ENCODE measurements around the gene ASZ1.

The ASZ1 gene

DNA sequence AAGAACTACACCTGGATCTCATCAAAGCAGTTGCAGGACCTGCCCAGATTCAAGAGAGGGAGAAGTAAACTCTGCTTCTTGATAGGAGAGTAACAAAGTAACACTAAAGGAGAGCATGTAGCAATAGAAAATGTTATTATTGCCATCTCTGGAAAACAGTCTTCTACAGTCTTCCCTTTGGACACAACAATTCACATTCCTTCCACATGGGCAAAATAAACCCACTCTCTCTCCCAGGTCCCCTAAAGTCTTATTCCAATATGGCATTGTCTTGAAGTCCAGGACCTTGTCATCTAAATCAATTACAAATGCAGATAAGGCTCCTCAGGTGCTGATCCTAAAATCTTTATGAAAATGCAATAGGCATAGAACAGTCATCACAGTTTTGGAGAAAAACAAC, 94.1 kb downstream of the ASZ1 start:
- no peak for DNase-seq

DNA sequence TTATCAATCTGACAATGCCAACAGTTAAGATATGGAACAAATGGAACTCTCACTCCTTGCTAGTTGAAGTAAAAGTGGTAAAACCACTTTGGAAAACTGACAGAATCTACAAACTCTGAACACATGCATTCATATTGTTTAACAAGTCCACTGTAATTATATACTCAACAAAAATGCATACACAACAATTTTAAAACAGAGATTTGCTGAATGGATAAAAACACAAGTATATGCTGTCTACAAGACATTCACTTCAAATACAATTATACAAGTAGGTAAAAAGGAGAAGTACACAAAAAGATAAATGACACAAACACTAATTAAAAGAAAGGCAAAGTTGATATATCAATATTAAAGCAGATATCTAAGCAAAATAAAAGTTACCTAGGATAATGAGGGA, 95.3 kb downstream of the ASZ1 start:
- DNase-seq = no peak

DNA sequence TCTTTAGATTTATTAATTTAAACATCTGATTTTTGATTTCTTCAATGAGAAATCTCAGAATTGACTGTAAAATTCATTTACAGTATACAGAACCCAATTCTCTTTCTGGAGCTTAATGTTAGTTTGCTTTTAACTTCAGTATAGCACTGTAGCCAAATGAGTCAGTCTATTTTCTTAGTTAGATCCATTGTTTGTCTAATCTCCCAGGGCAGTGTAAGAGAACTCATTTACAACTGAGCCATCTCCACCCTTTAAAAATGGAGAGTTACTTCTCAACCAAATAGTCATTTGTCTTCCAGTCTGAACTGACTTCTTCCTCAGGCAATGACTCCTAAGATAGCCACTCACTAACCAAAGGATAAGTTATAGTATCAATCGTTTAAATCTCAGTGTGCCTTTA, 101.5 kb downstream of the ASZ1 start:
- DNase-seq = no peak

DNA sequence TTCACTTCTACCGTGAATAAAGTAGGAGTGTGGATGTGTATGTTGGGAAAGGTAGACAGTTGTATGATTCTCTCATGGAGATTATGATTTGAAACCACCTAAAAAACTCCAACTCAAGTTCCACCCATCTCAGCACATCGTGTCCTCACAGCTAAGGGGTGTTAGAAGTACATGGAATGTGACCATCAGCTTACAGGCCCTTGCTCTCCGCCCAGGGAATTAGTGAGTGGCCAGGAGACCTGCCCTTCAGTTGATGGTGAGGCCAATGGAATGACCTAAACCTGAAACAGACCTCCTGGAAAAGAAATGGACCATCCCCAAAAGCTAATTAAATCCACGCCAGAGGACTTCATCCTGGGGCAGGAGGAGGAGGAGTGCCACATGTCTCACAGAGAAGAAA, 102.3 kb downstream of the ASZ1 start:
- DNase-seq = peak; percentile 31

DNA sequence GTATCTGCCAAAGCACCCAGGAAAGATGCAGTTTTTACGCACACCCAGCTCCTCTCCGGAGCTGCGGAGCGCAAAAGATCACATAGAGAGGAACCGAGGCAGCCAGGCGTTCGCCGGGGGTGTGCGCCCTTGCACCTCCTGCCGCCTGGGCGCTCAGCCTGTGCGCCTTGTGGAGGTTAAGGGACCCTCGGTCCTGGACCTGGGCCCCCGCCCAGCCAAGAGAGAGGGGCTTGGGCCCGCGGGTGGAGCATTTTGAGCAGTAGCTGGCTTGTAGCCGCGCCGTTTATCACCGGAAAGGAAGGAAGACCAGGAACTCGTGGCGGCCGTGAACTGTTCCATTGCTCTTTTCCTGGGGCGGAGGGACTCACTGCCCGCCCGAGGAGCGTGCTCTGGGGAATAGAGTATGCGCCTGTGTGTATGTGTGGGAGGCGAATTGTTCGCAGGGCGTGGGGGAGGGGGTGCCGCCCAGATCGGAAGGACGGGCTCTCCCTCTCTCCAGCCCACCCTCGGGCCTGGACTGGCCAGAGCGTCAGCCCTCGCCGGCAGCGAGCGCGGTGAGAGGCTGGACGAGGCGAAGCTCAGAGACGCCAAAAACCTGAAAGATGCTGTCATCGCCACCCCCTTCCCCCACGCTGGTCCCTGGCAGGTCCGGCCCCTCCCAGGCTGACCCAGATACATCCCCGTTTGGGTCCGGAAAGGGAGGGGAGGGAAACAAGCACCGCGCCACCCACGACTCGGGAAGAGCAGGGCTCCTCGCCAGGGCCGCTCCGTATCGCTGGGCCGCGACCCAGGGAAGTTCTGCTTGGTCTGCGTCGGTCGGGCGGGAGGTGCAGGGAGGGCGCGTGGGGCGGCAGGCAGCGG, 103.2 kb downstream of the ASZ1 start:
- peak; percentile 78 for DNase-seq

DNA sequence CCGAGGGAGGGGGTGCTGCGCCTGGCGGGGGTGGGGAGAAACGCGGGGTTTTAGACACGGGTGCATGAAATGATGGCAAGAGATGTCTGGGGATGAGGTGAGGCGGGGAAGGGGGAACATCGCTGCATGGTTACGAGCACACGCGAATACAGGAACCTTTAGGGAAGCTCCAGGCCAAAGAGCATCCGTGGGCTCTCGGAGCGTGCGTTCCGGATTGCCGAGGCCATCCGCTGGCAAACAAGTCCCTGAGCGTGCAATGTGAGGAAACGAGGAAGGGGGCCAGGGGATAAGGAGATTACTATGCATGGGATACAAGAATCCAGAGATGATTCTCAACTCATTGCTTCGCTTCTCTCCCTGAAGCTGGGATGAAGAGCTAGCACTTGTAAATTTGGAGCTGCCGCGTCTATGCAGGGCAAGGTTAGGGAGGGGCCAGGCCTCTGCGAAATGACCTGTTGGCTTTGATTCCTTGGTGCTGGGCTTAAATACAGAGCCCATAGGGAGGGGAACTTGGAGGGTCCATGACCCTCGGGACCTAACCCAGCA, 103.9 kb downstream of the ASZ1 start:
- no peak for DNase-seq

DNA sequence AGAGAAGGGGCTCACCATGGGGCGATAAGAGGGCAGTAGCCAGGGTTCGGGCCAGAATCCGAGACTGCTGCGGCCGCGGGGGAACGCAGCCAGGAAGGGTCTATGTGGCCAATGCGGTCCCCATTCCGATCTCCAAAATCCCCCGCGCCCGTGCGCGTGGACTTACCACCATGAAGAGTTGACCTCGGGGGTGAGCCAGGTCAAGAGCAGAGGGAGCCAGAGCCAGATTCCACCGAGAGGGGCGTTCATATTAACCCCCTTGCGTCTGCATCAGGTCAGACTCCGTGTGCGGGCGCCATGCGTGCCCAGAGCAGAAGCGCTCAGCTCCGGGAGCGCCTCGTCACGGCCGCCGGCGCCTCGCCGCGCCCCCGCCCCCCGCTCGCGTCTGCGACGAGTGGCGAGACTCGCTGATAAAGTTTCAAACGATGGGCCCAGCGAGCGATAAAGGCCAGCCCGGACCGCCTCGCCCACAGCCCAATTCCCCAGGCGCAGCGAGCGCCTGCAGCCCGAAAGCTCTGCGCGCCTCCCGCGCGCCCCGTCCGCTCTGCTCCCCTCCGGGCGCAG, 104.5 kb downstream of the ASZ1 start, which contains the start of gene WNT2:
TSS of gene WNT2 (minus strand) at position 318 of the 564 bp plus-strand sequence. CDS start at position 249, 69 bp downstream.
- peak; percentile 32 for DNase-seq

DNA sequence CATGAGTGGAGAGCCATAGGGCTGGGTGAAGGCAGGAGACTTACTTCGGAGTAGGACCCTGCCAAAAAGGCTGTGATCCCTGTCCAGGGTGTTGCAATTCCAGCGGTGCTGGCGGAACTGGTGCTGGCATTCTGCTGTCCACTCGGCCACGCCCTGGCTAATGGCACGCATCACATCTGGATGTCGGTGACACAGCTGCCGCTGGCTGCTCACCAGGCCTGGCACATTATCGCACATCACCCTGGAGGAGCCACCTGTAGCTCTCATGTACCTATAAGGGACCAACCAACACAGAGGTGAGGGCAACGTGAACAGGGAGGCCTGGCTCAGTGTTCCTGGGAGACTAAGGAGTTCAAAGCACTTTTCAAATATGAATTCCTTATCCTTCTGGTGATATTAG, 106.8 kb downstream of the ASZ1 start:
- no peak for DNase-seq

DNA sequence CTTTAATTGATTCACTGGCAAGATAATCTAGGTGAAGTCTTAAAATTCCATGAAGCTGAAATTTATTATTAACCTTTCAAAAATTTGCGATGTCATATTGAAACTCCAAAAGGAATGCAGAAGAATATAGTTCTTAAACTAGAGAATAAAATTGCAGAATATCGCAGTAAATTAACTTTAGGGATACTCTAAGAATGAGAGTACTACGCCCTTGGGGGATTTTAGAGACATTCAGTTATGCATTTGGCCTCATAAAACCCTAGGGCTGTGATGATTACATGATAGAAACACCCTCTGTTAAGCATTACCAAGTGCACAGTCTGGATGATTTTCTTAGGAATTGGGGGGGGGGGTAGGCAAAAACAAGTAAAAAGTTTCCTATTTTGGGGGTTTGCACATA, 108.1 kb downstream of the ASZ1 start:
- no peak for DNase-seq

DNA sequence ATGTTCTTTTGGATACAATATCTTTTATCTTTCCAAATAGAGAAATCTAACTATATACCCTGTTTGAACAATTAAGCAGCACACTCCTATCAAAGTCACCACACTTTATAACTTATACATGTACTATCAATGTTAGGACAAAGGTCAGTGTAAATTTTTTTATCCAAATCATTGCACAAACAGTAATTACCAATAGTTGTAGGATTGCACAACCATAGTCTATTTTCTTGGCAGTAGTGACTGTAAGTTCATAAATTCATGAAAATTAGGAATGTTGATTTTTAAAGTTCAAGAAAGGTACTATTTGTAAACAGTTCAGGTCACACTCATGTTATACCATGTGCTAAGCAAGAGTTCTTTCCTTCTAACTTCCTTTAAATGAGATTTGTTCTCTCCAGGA, 113.7 kb downstream of the ASZ1 start:
- no peak for DNase-seq
